Measurements from ENCODE around the gene GFI1. TPM values are rescaled to one million over a fixed set of nuclear protein-coding genes. Genes with fewer than 3 reads are reported as not detected.
A peak's percentile ranks its signal among the peaks of the same experiment; 100 is the strongest.
"Not testable (repeated sequence)": the region's sequence is repeated elsewhere in the genome, so short reads cannot be mapped to it uniquely, and the experiment has no call there.

The GFI1 gene
- total RNA-seq: 0.10 and 0.24 TPM in 2 replicates
- 0.41 TPM in 1 of 2 replicates, not detected in the other for polyA plus RNA-seq

GRCh38 chr1:92486251-92487077 lies at the start of gene GFI1:
Gene GFI1, minus strand, starts transcription at chr1:92486925. Its CDS starts 3,438 bp downstream, at chr1:92483487.
- no peaks in the 10 kb centered on the region for H3K9me3 ChIP-seq (ENCODE audit: low read depth)
- H3K27me3 ChIP-seq: peaks cover 94% of the 10 kb centered on the region
- no peaks in the 10 kb centered on the region for H3K79me2 ChIP-seq
- H3K36me3 ChIP-seq (replicated peaks; ENCODE audit: insufficient read depth, low read depth): no peaks in the 10 kb centered on the region
- H2AFZ ChIP-seq: peak within 1 kb of the TSS; percentile 66
- peak within 1 kb of the TSS; percentile 42 for H3K4me3 ChIP-seq
- H3K27ac ChIP-seq: no peak within 1 kb of the TSS
- peak; percentile 43 for DNase-seq (ENCODE audit: low spot score)
- H3K9me2 ChIP-seq (replicated peaks; ENCODE audit: insufficient read depth): no peaks in the 10 kb centered on the region
- 1% methylated on average over 59 of the region's 77 CpGs for WGBS (ENCODE audit: low lambda C conversion rate, missing lambda C conversion rate)
- H3K4me1 ChIP-seq (ENCODE audit: insufficient read depth): peaks cover 44% of the 10 kb centered on the region
- peaks cover 7% of the 10 kb centered on the region for H4K20me1 ChIP-seq (ENCODE audit: insufficient read depth, poor library complexity, severe bottlenecking)
- peak within 1 kb of the TSS; percentile 97 for H3K4me2 ChIP-seq
- no peak for TF ChIP-seq EZH2 (IDR thresholded peaks at IDR 0.05; ENCODE audit: borderline replicate concordance)
- peak; percentile 81 for TF ChIP-seq EZH2phosphoT487 (IDR thresholded peaks at IDR 0.05; ENCODE audit: low read depth, severe bottlenecking, unreplicated experiment)
- TF ChIP-seq, protein P1, sequence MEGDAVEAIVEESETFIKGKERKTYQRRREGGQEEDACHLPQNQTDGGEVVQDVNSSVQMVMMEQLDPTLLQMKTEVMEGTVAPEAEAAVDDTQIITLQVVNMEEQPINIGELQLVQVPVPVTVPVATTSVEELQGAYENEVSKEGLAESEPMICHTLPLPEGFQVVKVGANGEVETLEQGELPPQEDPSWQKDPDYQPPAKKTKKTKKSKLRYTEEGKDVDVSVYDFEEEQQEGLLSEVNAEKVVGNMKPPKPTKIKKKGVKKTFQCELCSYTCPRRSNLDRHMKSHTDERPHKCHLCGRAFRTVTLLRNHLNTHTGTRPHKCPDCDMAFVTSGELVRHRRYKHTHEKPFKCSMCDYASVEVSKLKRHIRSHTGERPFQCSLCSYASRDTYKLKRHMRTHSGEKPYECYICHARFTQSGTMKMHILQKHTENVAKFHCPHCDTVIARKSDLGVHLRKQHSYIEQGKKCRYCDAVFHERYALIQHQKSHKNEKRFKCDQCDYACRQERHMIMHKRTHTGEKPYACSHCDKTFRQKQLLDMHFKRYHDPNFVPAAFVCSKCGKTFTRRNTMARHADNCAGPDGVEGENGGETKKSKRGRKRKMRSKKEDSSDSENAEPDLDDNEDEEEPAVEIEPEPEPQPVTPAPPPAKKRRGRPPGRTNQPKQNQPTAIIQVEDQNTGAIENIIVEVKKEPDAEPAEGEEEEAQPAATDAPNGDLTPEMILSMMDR (IDR thresholded peaks at IDR 0.05; ENCODE audit: poor library complexity): no peak

- WGBS (ENCODE audit: low lambda C conversion rate, missing lambda C conversion rate): 96% methylated on average over 4 of the region's 4 CpGs
- not testable (repeated sequence) for H3K4me1 ChIP-seq (ENCODE audit: insufficient read depth); H3K4me2 ChIP-seq; H3K27me3 ChIP-seq; H2AFZ ChIP-seq; H3K9me2 ChIP-seq (replicated peaks; ENCODE audit: insufficient read depth); H4K20me1 ChIP-seq (ENCODE audit: insufficient read depth, poor library complexity, severe bottlenecking); H3K36me3 ChIP-seq (replicated peaks; ENCODE audit: insufficient read depth, low read depth); H3K27ac ChIP-seq; H3K4me3 ChIP-seq; DNase-seq (ENCODE audit: low spot score); H3K79me2 ChIP-seq; H3K9me3 ChIP-seq (ENCODE audit: low read depth)
These were observed 45.6 kb upstream of the GFI1 start for GRCh38 chr1:92532371-92532770.

DNA sequence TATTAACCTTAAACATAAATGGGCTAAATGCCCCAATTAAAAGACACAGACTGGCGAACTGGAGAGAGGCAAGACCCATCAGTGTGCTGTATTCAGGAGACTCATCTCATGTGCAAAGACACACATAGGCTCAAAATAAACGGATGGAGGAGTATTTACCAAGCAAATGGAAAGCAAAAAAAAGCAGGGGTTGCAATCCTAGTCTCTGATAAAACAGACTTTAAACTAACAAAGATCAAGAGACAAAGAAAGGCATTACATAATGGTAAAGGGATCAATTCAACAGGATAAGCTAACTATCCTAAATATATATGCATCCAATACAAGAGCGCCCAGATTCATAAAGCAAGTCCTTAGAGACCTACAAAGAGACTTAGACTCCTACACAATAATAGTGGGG lies 45.2 kb upstream of the GFI1 start:
- H3K27ac ChIP-seq: not testable (repeated sequence)

DNA sequence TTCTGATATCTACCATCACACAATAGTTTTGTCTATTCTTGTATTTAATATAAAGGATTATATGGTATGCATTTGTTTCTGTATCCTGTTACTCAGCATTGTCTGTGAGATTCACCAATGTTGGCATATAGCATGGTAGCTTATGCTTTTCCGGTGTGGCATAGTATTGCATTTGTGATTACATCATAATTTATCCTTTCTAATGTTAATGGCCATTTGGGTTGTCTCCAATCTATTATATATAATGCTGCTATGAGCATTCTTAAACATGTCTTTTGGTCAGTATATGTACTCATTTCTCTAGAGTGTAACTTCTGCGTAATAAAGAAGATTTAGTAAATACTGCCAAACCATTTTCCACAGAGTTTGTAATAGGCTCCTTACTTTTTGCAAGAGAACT lies 40.9 kb upstream of the GFI1 start:
- no peak for DNase-seq (ENCODE audit: low spot score)
- no peak for TF ChIP-seq EZH2 (IDR thresholded peaks at IDR 0.05; ENCODE audit: borderline replicate concordance)
- TF ChIP-seq, protein P1 (IDR thresholded peaks at IDR 0.05; ENCODE audit: poor library complexity): no peak
- TF ChIP-seq EZH2phosphoT487 (IDR thresholded peaks at IDR 0.05; ENCODE audit: low read depth, severe bottlenecking, unreplicated experiment): no peak
- no peak overlapping the region for H3K4me2 ChIP-seq
- no peaks in the 10 kb centered on the region for H3K27me3 ChIP-seq
- H3K9me3 ChIP-seq (ENCODE audit: low read depth): no peaks in the 10 kb centered on the region
- no peaks in the 10 kb centered on the region for H3K36me3 ChIP-seq (replicated peaks; ENCODE audit: insufficient read depth, low read depth)
- H3K79me2 ChIP-seq: no peaks in the 10 kb centered on the region
- H4K20me1 ChIP-seq (ENCODE audit: insufficient read depth, poor library complexity, severe bottlenecking): no peaks in the 10 kb centered on the region
- H2AFZ ChIP-seq: no peak overlapping the region
- 92% methylated on average over 2 of the region's 2 CpGs for WGBS (ENCODE audit: low lambda C conversion rate, missing lambda C conversion rate)
- H3K9me2 ChIP-seq (replicated peaks; ENCODE audit: insufficient read depth): no peaks in the 10 kb centered on the region
- no peaks in the 10 kb centered on the region for H3K4me1 ChIP-seq (ENCODE audit: insufficient read depth)
- no peak overlapping the region for H3K27ac ChIP-seq
- no peak overlapping the region for H3K4me3 ChIP-seq

More for the DNA sequence above, 45.2 kb upstream of the GFI1 start:
- not testable (repeated sequence) for H3K4me1 ChIP-seq (ENCODE audit: insufficient read depth); H2AFZ ChIP-seq; H3K79me2 ChIP-seq; H3K9me2 ChIP-seq (replicated peaks; ENCODE audit: insufficient read depth); DNase-seq (ENCODE audit: low spot score); H3K4me2 ChIP-seq; H3K36me3 ChIP-seq (replicated peaks; ENCODE audit: insufficient read depth, low read depth); H3K9me3 ChIP-seq (ENCODE audit: low read depth); H3K27me3 ChIP-seq; H3K4me3 ChIP-seq; H4K20me1 ChIP-seq (ENCODE audit: insufficient read depth, poor library complexity, severe bottlenecking)
- 87% methylated on average over 3 of the region's 3 CpGs for WGBS (ENCODE audit: low lambda C conversion rate, missing lambda C conversion rate)

- H3K9me2 ChIP-seq (replicated peaks; ENCODE audit: insufficient read depth); H3K79me2 ChIP-seq; H2AFZ ChIP-seq; H3K4me2 ChIP-seq; H3K27ac ChIP-seq; H3K4me3 ChIP-seq; H3K9me3 ChIP-seq (ENCODE audit: low read depth); H3K27me3 ChIP-seq; H3K4me1 ChIP-seq (ENCODE audit: insufficient read depth); H4K20me1 ChIP-seq (ENCODE audit: insufficient read depth, poor library complexity, severe bottlenecking); DNase-seq (ENCODE audit: low spot score); H3K36me3 ChIP-seq (replicated peaks; ENCODE audit: insufficient read depth, low read depth): not testable (repeated sequence)
- whole genome bisulfite sequencing (ENCODE audit: low lambda C conversion rate, missing lambda C conversion rate): 99% methylated on average over 9 of the region's 9 CpGs
These were observed 38.3 kb upstream of the GFI1 start for GRCh38 chr1:92524944-92525590.
